GM12878 (cell line): ENCODE results near the gene NBEA. TPM values are rescaled to one million over a fixed set of nuclear protein-coding genes. Genes with fewer than 3 reads are reported as not detected.

ENCODE experiments used
- ATAC-seq: fragments of 200-7000 bp; cut with Tn5 transposase; 3 replicates; pipeline ENCODE4 v1.9.1; 2020; ENCODE audit warnings: mild to moderate bottlenecking, moderate library complexity
- BruUV-seq: library from RNA; stranded (reverse); fragments of 400-500 nt; replicated peaks from 2 replicates; lab custom pipeline; 2021; lab: Mats Ljungman, UMichigan
- CTCF ChIA-PET: fragments of 300-600 bp; sonication (Branson Sonifier 250); formaldehyde crosslinking; extraction: SDS; loops from one replicate; lab custom pipeline; 2021; ENCODE audit warnings: inconsistent platforms; lab: Yijun Ruan, JAX
- POLR2A ChIA-PET: fragments of 350-600 bp; formaldehyde crosslinking; extraction: SDS; loops from one replicate; lab custom pipeline; 2021; ENCODE audit warnings: inconsistent platforms; lab: Charles Lee
- RAD21 ChIA-PET: fragments of 300-600 bp; sonication (Branson Sonifier 250); formaldehyde crosslinking; loops from one replicate; lab custom pipeline; 2023; ENCODE audit warnings: antibody characterized with exemption; ENCODE audit not compliant: unreplicated experiment; lab: Charles Lee
- SMC1A ChIA-PET: fragments of 300-600 bp; sonication (Branson Sonifier 250); formaldehyde crosslinking; loops from one replicate; lab custom pipeline; 2023; ENCODE audit not compliant: unreplicated experiment, uncharacterized antibody; lab: Charles Lee
- DNase-seq: peaks from one replicate; pipeline ENCODE4 v3.0.0-alpha.2; 2011; ENCODE audit warnings: low read depth, low spot score
- FAIRE-seq: peaks from 3 replicates; lab custom pipeline; 2011; peaks lifted over from hg19 to GRCh38; lab: Jason Lieb, UNC
- H2AFZ ChIP-seq: 2 replicates; pipeline ENCODE4 v1.6.0; 2011; ENCODE audit warnings: low read depth, low read length, control low read depth; ENCODE audit not compliant: control insufficient read depth
- H3K27ac ChIP-seq: 2 replicates; pipeline ENCODE4 v1.5.1; 2011; ENCODE audit warnings: control low read depth; ENCODE audit not compliant: control insufficient read depth, insufficient read depth
- H3K27me3 ChIP-seq, 2 experiments: replicated peaks in 1 of 2; 2 replicates each; pipeline versions ENCODE4 v1.6.0 to v1.6.1; 2011; ENCODE audit warnings: low read length in 1 of 2; ENCODE audit not compliant: control insufficient read depth in 2 of 2, insufficient read depth in 2 of 2
- H3K36me3 ChIP-seq, 2 experiments: 2 replicates each; pipeline ENCODE4 v1.5.1; 2011; ENCODE audit warnings: low read length in 1 of 2; ENCODE audit not compliant: control insufficient read depth in 2 of 2, insufficient read depth in 2 of 2
- H3K4me1 ChIP-seq: 2 replicates; pipeline ENCODE4 v1.6.1; 2011; ENCODE audit warnings: mild to moderate bottlenecking, low read length, moderate library complexity, mixed read lengths; ENCODE audit not compliant: control insufficient read depth, insufficient read depth
- H3K4me2 ChIP-seq: 2 replicates; pipeline ENCODE4 v1.6.0; 2011; ENCODE audit warnings: control low read depth; ENCODE audit not compliant: control insufficient read depth, insufficient read depth
- H3K4me3 ChIP-seq: fragments of 200-600 bp; sonication (generic); 2 replicates; pipeline ENCODE4 v1.5.1; 2016
- H3K79me2 ChIP-seq: 2 replicates; pipeline ENCODE4 v1.6.0; 2011; ENCODE audit warnings: low read length; ENCODE audit not compliant: control insufficient read depth, insufficient read depth
- H3K9ac ChIP-seq: 2 replicates; pipeline ENCODE4 v1.8.0; 2011; ENCODE audit warnings: low read length, control low read depth, mixed read lengths; ENCODE audit not compliant: control insufficient read depth, insufficient read depth
- H3K9me3 ChIP-seq: replicated peaks from 3 replicates; pipeline ENCODE4 v1.5.1; 2011; ENCODE audit warnings: mild to moderate bottlenecking, low read length; ENCODE audit not compliant: control insufficient read depth, insufficient read depth
- H4K20me1 ChIP-seq: 2 replicates; pipeline ENCODE4 v1.6.0; 2011; ENCODE audit not compliant: control insufficient read depth, insufficient read depth
- CBX5 ChIP-seq: sonication (generic); IDR thresholded peaks from 2 replicates; pipeline ENCODE4 v1.6.1; 2016; ENCODE audit warnings: low read depth, moderate library complexity, mild to moderate bottlenecking, inconsistent platforms
- GATAD2B ChIP-seq: fragments of 450-650 bp; conservative IDR thresholded peaks from 2 replicates; pipeline ENCODE4 v1.6.1; 2017; ENCODE audit warnings: low read depth, mild to moderate bottlenecking, moderate library complexity
- HCFC1 ChIP-seq: fragments of 150-350 bp; IDR thresholded peaks from 2 replicates; pipeline ENCODE4 v1.6.1; 2014; ENCODE audit warnings: low read length
- IRF5 ChIP-seq: fragments of 450-650 bp; IDR thresholded peaks from 2 replicates; pipeline ENCODE4 v1.6.1; 2017; ENCODE audit warnings: borderline replicate concordance
- NFYB ChIP-seq: IDR thresholded peaks from 2 replicates; pipeline ENCODE4 v1.6.1; 2011; ENCODE audit warnings: low read depth, mild to moderate bottlenecking, low read length, improper control_type of control experiment, moderate library complexity; ENCODE audit not compliant: insufficient read depth
- RB1 ChIP-seq: fragments of 450-650 bp; formaldehyde crosslinking; IDR thresholded peaks from 2 replicates; pipeline ENCODE4 v1.6.1; 2017; ENCODE audit warnings: mild to moderate bottlenecking, borderline replicate concordance
- RELA ChIP-seq: fragments of 450-650 bp; IDR thresholded peaks from 2 replicates; pipeline ENCODE4 v1.8.0; 2014; ENCODE audit warnings: borderline replicate concordance; ENCODE audit not compliant: partially characterized antibody
- SP1 ChIP-seq: IDR thresholded peaks from one replicate; pipeline ENCODE4 v1.6.1; 2011; ENCODE audit warnings: low read depth, low read length
- SUPT20H ChIP-seq: IDR thresholded peaks from 2 replicates; pipeline ENCODE4 v1.6.1; 2011; ENCODE audit warnings: low read depth, mild to moderate bottlenecking, low read length, moderate library complexity, borderline replicate concordance; ENCODE audit not compliant: control insufficient read depth
- ZNF687 ChIP-seq: fragments of 450-650 bp; IDR thresholded peaks from 2 replicates; pipeline ENCODE4 v1.6.1; 2017; ENCODE audit warnings: mild to moderate bottlenecking, moderate library complexity
- WGBS: methylation state at CpG from one replicate; pipeline ENCODE4 v1.1.6; 2016; ENCODE audit warnings: low lambda C conversion rate; ENCODE audit not compliant: insufficient replicate concordance, insufficient coverage; ENCODE audit errors: missing lambda C conversion rate; 5-methylcytosine and 5-hydroxymethylcytosine counted together
- in situ Hi-C: fragments of 300-500 bp; cut with MboI; formaldehyde crosslinking; loops from 9 replicates; pipeline ENCODE4 v1.14.3; 2018; ENCODE audit warnings: mixed read lengths
- intact Hi-C: fragments of 100-400 bp; cut with micrococcal nuclease; formaldehyde crosslinking; loops from one replicate; pipeline ENCODE4 v1.14.2; 2022; ENCODE audit not compliant: unreplicated experiment
- polyA plus RNA-seq, 11 experiments: library from polyadenylated mRNA; depleted of rRNA in 4 of 11; unstranded in 6 of 11; stranded (reverse) in 5 of 11; fragments of >200 nt; fragmentation: Nextera tagmentation in 4 of 11; fragmentation: Illumina TruSeq in 1 of 11; extraction: Ambion mirVana in 4 of 11; extraction: Trizol in 1 of 11; gene quantifications; 1 replicate in 1 of 11; 2 replicates in 10 of 11; pipeline versions ENCODE4 v1.2.1 to v1.2.3, GENCODE V29; 2011 to 2016; ENCODE audit warnings: inconsistent platforms in 2 of 11, missing spikeins in 2 of 11, low read depth in 1 of 11
- total RNA-seq, 4 experiments: library from RNA; depleted of rRNA in 3 of 4; stranded (reverse); fragments of >200 nt in 3 of 4; fragmentation: Illumina TruSeq in 1 of 4; extraction: Trizol in 1 of 4; gene quantifications; 2 replicates each; pipeline versions ENCODE4 v1.2.1 to v1.2.3, GENCODE V29; 2013 to 2021

Gene NBEA
- total and polyA plus RNA-seq, 10 of the 15 experiments (the other 5 are each of a cell fraction or from before 2014, with no cell fraction given) = 0.23 to 3.6 (median 0.55) TPM

- TF ChIP-seq IRF5 (no peak), ZNF687 (no peak), RB1 (no peak)
Measured at GRCh38 chr13:35279500-35279899, 337.4 kb downstream of the NBEA start (continued).

- FAIRE-seq = no peak
- Histone ChIP-seq H3K36me3 (no peaks in the 10 kb centered on the region), H3K27ac (no peak overlapping the region), H3K79me2 (no peaks in the 10 kb centered on the region), H4K20me1 (no peaks in the 10 kb centered on the region), H3K27me3 (no peaks in the 10 kb centered on the region), H3K4me2 (no peak overlapping the region), H3K9me3 (no peaks in the 10 kb centered on the region), H3K4me3 (no peak overlapping the region), H2AFZ (no peak overlapping the region), H3K9ac (no peak overlapping the region), H3K4me1 (no peaks in the 10 kb centered on the region)
- no peak; the same call in 1 of the 3 replicates for ATAC-seq
- intact Hi-C loops (no loop called here), in situ Hi-C loops (no loop called here)
- ChIA-PET CTCF (no interaction called here), RAD21 (no interaction called here), POLR2A (no interaction called here), SMC1A (no interaction called here)
- no TSS peak for BruUV-seq
- no peak for DNase-seq
- WGBS = 7% methylated on average over 1 of the region's 1 CpG
- TF ChIP-seq IRF5 = no peak
- no peak for TF ChIP-seq GATAD2B
- no peak for TF ChIP-seq CBX5
- no peak for TF ChIP-seq HCFC1
- TF ChIP-seq SP1 = no peak
- TF ChIP-seq NFYB = no peak
- TF ChIP-seq SUPT20H = no peak
- TF ChIP-seq RELA = no peak
- TF ChIP-seq RB1 = no peak
Measured at GRCh38 chr13:35283856-35284255, 341.8 kb downstream of the NBEA start.
